ENCODE results near the gene CEP41. TPM values are rescaled to one million over a fixed set of nuclear protein-coding genes. Genes with fewer than 3 reads are reported as not detected.

CEP41 gene
- total and polyA plus RNA-seq, 7 donors = 2.4 to 4.6 (median 3.4) TPM

DNA sequence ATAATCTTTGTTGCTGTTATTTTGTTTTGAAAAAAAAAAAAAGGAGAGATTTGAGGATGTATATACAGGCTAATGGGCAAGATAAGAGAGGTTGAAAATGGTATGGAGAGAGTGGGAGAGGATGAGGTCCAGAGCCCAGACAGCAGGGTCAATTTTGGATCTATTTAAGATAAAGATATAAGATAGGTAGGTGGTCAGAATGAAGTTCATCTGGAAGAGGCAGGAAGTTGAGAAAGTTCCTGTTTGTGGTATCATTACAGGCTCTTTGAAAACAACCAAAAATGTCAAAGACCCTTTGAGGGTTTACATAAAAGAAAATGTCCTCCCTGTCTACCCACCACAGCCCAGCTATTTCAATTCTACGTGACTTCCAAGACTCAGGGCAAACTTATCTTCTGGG lies 7.5 kb downstream of the CEP41 start:
- no peak overlapping the region for H3K4me3 ChIP-seq
- intact Hi-C loops (cut with DNase I) = no loop called here
- H3K27me3 ChIP-seq (ENCODE audit: insufficient read depth in 3 of 3, low read length in 2 of 3) = no peaks in the 10 kb centered on the region
- no peak for DNase-seq
- 93 to 100% (median 95%) methylated on average over 1 of the region's 1 CpG for WGBS, 3 donors
- H3K9me3 ChIP-seq = no peaks in the 10 kb centered on the region
- no peaks in the 10 kb centered on the region for H3K36me3 ChIP-seq (ENCODE audit: insufficient read depth in 1 of 2, low read depth in 1 of 2)
- no peak overlapping the region for H3K27ac ChIP-seq
- H3K4me1 ChIP-seq = no peaks in the 10 kb centered on the region
- TF ChIP-seq, protein P1, sequence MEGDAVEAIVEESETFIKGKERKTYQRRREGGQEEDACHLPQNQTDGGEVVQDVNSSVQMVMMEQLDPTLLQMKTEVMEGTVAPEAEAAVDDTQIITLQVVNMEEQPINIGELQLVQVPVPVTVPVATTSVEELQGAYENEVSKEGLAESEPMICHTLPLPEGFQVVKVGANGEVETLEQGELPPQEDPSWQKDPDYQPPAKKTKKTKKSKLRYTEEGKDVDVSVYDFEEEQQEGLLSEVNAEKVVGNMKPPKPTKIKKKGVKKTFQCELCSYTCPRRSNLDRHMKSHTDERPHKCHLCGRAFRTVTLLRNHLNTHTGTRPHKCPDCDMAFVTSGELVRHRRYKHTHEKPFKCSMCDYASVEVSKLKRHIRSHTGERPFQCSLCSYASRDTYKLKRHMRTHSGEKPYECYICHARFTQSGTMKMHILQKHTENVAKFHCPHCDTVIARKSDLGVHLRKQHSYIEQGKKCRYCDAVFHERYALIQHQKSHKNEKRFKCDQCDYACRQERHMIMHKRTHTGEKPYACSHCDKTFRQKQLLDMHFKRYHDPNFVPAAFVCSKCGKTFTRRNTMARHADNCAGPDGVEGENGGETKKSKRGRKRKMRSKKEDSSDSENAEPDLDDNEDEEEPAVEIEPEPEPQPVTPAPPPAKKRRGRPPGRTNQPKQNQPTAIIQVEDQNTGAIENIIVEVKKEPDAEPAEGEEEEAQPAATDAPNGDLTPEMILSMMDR (IDR thresholded peaks at IDR 0.05) = no peak
- ATAC-seq = no peak

DNA sequence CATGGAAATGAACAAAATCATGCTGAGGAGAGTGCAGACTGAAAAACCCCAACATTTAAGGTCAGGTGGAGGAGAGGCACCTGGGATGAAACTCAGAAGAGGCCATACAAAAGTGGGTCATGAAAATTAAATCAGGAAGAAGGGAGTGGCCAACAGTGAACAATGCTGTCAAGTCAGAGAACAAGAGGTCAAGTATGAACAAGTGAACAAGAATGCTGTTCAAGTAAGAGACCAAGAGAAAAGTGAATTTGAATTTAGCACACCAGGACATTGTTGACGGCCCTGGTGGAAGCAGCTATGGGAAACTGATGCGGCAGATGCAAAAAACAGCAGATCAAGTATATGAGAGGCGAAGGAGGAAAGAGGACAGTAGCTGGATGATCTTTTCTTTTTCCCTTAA lies 7.9 kb downstream of the CEP41 start:
- WGBS, 3 donors = 78 to 84% (median 79%) methylated on average over 3 of the region's 3 CpGs
- no peak overlapping the region for H3K27ac ChIP-seq
- ATAC-seq (no peak), DNase-seq (no peak)
- no peaks in the 10 kb centered on the region for H3K4me1 ChIP-seq
- no peak overlapping the region for H3K4me3 ChIP-seq
- H3K36me3 ChIP-seq (ENCODE audit: insufficient read depth in 1 of 2, low read depth in 1 of 2) = no peaks in the 10 kb centered on the region
- TF ChIP-seq, protein P1 (IDR thresholded peaks at IDR 0.05) = no peak
- H3K9me3 ChIP-seq = no peaks in the 10 kb centered on the region
- intact Hi-C loops (cut with DNase I) = no loop called here
- no peaks in the 10 kb centered on the region for H3K27me3 ChIP-seq (ENCODE audit: insufficient read depth in 3 of 3, low read length in 2 of 3)

DNA sequence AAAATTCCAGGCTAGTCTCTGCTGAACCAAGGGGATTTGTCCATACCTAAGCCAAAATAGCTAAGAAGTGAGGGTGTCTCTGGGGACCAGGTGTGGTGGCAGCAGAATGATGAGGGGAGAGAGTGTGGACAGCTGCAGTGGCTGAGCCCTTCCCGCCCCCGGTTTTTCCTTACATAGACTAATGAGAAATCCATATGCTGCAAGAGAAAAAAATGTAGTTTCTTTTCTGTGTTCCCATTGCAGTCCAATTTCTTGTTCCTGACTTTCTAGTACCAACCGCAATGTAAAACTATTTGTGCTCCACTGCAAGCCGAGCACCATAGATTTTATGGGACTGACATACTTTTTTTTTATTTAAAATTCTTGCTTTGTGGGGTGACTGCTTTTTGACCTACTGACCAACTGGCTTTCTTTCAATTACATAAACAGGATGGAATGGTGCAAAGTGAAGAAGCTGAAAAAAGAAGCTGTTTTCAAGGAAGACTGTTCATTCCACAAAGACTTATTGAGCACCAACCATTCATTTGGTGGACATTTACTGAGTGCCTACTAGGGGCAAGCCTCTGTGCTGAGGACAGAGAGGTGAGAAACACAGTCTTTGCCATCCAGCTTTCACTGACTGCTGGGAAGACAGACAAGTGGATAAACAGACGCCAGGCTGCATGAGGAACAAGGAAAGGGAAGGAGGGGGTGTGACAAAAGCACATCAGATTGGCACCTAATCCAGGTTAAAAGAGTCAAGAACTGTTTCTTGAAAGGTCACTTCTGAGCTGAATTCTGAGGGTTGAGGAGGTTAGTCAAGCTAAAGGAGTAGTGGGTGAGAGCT lies 9.8 kb downstream of the CEP41 start:
- WGBS, 3 donors = 31 to 42% (median 41%) methylated on average over 5 of the region's 5 CpGs
- H3K9me3 ChIP-seq = no peaks in the 10 kb centered on the region
- no peaks in the 10 kb centered on the region for H3K4me1 ChIP-seq
- DNase-seq = no peak
- H3K36me3 ChIP-seq (ENCODE audit: insufficient read depth in 1 of 2, low read depth in 1 of 2) = no peaks in the 10 kb centered on the region
- intact Hi-C loops (cut with DNase I) = no loop called here
- TF ChIP-seq, protein P1 (IDR thresholded peaks at IDR 0.05) = no peak
- H3K27ac ChIP-seq = no peak overlapping the region
- H3K27me3 ChIP-seq (ENCODE audit: insufficient read depth in 3 of 3, low read length in 2 of 3) = no peaks in the 10 kb centered on the region
- H3K4me3 ChIP-seq = peak overlapping the region; percentile 3
- ATAC-seq = no peak

DNA sequence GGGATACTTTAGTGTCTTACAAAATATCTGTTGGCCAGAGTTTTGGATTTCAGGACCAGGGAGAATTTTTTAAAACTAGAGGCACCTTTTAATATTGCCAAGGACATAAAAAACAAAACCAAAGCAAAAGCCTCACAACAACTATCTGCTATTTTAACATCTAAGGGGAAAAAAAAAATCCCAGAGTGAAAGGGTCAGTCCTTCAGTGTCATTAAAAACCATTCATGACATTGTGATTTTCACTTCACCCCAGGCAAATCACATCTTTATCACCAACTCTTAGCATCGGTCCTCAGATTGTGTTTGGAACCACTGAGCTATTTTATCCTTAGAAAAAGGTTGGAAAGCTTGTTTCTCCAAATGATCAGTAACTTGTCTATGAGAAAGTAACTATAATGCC lies 10.7 kb downstream of the CEP41 start:
- Histone ChIP-seq H3K36me3 (ENCODE audit: insufficient read depth in 1 of 2, low read depth in 1 of 2) (no peaks in the 10 kb centered on the region), H3K27me3 (ENCODE audit: insufficient read depth in 3 of 3, low read length in 2 of 3) (no peaks in the 10 kb centered on the region), H3K9me3 (no peaks in the 10 kb centered on the region), H3K27ac (no peak overlapping the region), H3K4me1 (no peaks in the 10 kb centered on the region), H3K4me3 (peak overlapping the region; percentile 3)
- no peak for DNase-seq
- WGBS, 3 donors = 24 to 34% (median 30%) methylated on average over 1 of the region's 1 CpG
- no peak for ATAC-seq
- TF ChIP-seq, protein P1 (IDR thresholded peaks at IDR 0.05) = no peak
- intact Hi-C loops (cut with DNase I) = no loop called here

DNA sequence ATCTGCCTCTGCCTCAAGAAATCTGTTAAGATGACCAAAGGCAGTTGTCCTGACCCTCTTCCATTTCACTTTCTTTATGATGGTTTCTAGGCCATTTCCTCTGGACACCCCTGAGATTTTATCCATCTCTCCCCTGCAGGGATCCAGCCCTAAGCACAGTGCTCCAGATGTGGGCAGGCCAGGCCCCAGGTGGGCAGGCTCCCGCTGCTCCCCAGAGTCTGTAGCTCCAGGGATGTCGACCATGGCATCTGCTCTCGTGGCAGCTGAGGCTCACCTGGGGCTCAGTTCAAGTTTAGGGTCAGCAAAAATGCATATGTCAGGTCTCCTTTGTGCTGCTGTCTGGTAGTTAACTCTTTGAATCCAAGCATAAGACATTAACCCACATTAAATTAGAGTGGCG lies 11.8 kb downstream of the CEP41 start:
- H3K9me3 ChIP-seq = no peaks in the 10 kb centered on the region
- H3K36me3 ChIP-seq (ENCODE audit: insufficient read depth in 1 of 2, low read depth in 1 of 2) = no peaks in the 10 kb centered on the region
- DNase-seq (no peak), ATAC-seq (no peak)
- TF ChIP-seq, protein P1 (IDR thresholded peaks at IDR 0.05) = no peak
- intact Hi-C loops (cut with DNase I) = no loop called here
- no peak overlapping the region for H3K27ac ChIP-seq
- 80 to 82% (median 82%) methylated on average over 4 of the region's 4 CpGs for WGBS, 3 donors
- H3K4me1 ChIP-seq = no peaks in the 10 kb centered on the region
- H3K27me3 ChIP-seq (ENCODE audit: insufficient read depth in 3 of 3, low read length in 2 of 3) = no peaks in the 10 kb centered on the region
- no peak overlapping the region for H3K4me3 ChIP-seq

All from psoas muscle (tissue), 8 donors.